T follicular helper cell (primary cell): ENCODE data around the gene AGFG2.

ENCODE experiments used
- DNase-seq: peaks from one replicate; pipeline ENCODE4 v3.0.0-alpha.2; 2020; ENCODE audit warnings: low read depth

AGFG2 gene

DNA sequence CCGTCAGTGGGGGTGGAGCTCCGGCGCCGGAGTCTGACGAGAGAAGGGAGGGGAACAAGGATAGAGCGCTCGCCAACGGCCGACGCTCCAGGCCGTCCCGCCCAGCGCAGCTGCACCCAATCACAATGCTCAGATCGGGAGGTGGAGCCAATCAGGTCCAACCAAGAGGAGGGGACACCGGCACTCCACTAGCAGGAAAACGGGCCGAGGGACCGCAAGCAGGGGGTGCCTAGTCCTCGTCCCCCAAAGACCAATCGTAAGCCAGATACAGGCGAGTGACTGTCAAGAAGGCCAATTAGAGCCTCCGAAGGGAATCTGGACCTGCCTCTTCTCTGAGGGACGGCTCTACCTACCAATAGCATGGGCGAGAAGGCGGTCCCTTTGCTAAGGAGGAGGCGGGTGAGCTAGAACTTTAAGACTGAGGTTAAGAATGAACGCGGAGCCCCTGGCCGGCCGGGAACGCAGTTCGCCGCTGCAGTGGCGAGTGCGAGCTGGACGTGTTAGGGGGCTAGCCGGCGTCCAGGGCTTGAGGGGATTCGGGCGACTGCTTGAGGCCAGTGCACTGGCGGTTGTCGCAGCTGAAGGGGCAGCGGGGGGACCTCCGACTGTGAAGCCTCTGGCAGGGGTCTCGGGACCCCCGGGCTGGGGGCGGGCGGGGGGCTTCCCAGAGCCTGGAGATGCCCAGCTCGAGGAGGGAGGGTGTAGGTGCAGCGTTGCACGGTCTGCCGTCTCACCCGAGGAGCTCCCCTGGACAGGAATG, 47.4 kb downstream of the AGFG2 start, which contains the start of gene FBXO24:
FBXO24 (plus strand) TSS at position 63 of the 760 bp plus-strand sequence; CDS start at position 361, 298 bp downstream.
- DNase-seq: peak; percentile 99

DNA sequence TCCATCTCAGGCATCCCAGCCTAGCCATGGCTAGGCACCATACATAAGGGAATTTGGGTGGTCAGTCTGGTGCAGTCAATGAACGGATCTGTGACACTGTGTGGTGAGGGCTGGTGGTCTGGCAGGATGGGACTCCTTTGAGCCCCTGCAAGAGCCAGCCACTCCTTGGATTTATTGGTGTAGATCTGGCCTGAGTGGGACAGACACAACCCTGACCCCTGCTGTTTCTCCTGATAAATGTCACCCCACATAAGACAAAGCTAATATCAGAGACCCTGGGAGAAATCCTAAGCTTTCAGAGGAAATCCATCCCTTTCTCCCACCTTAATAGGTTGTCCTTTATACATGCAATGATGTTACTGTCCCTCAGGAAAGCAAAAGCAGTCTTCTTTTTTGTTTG, 49.4 kb downstream of the AGFG2 start:
- no peak for DNase-seq

DNA sequence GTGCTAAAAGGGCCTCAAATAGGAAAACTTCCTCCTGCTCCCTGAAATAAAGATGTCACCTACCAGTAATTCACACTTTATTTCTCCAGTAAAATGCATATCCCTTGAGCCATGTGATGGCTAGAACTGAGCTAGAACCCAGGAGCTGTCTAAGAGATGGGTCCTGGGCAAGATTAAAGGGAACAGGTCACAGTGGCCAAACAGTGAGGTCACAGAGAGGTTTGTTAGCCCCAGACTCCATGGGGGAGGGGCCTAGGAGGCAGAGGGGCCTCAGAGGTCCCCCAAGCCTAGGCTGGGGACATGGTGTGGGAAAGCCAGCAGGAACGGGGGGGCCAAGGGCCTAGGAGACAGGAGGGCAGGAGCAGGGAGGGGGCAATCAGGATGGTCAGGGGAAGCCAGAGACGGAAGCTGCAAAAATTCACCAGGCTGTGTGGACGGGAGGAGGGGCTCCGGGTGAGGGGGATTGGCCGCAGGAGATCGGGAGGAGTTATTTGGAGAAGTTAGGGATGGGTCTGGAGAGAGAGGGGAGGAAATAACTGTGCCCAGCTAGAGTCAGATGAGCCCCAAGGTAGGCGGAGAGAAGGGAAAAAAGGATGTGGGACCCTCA, 50.4 kb downstream of the AGFG2 start:
- DNase-seq: no peak

DNA sequence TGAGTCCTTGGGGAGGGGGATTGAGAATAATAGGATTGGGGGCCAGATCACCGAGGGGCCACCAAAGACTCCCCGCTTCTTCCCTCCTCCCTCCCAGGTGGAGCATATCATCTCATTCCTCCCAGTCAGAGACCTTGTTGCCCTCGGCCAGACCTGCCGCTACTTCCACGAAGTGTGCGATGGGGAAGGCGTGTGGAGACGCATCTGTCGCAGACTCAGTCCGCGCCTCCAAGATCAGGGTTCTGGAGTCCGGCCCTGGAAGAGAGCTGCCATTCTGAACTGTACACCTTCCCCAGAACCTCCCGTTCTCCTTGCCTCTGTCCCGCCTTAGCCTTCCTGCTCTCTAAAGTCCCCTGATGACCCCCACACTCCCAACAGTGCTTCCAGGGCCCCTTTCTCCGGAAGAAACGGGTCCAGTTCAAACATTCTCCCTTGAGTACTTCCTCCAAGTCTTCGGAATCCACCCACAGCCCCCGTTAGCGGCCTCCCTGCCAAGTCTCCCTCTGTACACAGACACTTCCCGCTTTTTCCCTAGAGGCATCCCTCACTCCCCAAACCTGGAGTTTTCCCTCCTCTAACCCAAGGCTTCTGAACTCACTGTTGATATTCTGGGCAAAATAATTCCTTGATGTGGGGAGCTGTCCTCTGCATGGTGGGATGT, 51.2 kb downstream of the AGFG2 start:
- DNase-seq: no peak

DNA sequence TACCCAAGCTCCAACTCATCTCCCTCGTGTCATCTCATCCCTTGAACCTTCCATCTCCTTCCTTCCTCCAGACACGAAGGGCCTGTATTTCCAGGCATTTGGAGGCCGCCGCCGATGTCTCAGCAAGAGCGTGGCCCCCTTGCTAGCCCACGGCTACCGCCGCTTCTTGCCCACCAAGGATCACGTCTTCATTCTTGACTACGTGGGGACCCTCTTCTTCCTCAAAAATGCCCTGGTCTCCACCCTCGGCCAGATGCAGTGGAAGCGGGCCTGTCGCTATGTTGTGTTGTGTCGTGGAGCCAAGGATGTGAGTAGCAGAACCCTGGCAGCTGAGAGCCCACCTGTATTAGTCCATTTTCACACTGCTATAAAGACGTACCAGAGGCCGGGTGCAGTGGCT, 52.6 kb downstream of the AGFG2 start:
- no peak for DNase-seq

DNA sequence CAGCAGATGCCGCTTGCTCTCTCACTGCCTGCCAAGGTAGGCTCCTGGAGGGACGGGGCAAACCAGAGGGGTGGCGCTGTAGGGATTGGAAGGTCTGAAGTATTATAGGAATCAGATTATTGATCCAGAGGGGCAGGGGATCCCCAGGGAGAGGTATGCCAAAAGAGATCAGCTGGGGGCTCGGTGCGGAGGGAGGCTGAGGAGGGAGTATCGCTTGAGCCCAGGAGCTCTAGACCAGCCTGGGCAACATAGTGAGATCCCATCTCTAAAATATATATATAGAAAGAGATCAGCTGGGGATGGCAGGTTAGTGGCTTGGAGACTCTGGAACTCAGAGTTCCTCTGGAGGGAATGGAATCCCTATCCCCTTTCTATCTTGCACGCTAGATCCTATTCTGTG, 56.2 kb downstream of the AGFG2 start:
- DNase-seq: no peak

DNA sequence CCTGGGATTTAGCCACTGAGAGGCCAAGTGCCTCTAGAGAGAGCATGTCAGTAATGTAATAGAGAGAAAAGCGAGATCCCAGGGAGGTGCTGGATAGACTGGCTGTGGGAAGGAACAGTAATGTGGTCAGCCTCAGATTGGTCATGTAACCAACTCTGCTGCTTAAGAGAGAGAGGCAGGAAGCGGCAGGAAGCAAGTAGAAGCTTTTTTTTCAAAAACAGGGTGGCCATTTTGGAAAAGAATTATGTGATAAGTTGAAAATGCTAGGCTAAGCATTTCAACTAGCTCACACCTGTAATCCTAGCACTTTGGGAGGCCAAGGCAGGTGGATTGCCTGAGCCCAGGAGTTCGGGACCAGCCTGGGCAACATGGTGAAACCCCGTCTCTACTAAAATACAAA, 59.4 kb downstream of the AGFG2 start:
- no peak for DNase-seq

DNA sequence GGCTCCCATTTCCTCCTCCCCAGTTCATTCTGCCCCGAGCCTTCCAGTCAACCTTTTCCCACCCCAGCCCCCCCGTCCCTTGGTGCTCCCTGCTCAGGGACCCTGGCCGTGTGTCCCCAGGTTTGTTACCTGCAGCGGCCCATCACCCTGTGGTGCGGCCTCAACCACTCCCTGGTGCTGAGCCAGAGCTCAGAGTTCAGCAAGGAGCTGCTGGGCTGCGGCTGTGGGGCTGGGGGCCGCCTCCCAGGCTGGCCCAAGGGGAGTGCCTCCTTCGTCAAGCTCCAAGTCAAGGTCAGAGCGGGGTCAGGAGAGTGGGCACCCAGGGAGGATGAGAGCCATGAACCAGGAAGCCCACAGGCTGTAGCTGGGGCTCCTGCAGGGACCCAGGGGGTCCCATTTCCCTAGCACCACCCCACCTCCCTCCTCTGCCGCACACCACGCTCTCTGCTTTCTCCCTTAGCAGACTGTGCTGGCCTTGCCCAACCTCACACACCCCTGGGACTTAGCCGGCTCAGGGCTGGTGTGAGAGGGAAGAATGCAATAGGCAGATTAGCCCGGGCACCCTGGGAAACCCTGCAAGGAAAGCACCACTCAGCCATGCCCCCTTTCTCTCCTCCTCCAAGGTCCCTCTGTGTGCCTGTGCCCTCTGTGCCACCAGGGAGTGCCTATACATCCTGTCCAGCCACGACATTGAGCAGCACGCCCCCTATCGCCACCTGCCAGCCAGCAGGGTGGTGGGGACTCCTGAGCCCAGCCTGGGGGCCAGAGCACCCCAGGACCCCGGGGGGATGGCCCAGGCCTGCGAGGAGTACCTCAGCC, 61.1 kb downstream of the AGFG2 start:
- DNase-seq: no peak

DNA sequence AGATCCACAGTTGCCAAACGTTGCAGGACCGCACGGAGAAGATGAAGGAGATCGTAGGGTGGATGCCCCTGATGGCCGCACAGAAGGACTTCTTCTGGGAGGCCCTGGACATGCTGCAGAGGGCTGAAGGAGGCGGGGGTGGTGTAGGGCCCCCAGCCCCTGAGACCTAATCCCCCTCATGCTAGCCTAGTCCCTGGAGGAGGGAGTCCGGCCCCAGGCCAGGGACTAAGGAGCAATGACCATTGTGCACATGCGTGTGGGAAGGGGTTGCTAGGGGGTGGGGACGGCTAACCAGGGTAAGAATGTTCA, 61.7 kb downstream of the AGFG2 start:
- no peak for DNase-seq

DNA sequence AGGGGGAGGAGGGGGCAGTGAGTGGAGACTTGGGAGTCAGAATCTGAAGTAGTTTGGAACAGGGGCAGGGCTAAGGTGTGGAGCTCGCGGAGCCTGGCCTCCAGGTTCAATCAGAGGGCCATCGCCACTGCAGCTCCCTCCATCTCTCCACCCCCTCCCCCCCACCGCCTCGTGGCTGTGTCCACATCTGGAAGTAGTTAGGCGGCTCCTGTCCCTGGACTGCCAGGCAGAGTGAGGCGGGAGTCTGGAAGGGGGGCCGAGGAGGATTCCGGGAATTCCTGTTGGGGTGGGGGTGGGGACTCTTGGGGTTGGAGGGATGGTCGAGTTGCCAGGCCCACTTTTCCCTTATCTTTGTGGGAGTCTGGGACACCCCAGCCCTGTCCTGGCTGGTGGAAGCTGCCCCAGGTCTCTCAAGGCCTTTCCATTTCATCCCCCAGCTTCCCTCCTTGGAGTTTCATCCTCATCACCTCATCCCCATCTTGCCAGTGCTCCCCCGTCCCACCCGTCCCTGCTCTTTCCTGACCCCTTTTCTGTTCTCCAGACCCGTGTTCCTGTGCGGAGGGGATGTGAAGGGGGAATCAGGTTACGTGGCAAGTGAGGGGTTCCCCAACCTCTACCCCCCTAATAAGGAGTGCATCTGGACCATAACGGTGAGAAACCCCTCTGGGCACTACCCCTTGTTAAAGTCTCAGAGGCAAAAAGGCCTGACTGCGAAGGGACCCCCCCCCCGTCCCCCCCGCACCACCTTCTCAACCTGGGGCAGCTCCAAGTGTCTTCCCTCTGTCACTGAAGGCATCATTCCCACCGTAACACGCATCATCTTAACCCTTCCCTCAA, 64.1 kb downstream of the AGFG2 start:
- no peak for DNase-seq

DNA sequence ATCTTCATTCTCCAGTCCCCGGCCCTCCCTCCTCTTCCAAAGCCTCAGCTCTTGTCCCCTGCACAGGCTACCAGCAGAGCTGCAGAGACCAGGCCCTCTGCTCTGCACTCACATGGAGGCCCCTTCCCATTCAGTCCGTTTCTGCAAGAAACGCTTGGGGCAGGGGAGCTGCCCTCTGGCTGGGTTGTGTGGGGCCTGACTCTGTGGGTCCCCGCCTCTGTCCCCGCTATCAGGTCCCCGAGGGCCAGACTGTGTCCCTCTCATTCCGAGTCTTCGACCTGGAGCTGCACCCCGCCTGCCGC, 64.7 kb downstream of the AGFG2 start:
- no peak for DNase-seq

DNA sequence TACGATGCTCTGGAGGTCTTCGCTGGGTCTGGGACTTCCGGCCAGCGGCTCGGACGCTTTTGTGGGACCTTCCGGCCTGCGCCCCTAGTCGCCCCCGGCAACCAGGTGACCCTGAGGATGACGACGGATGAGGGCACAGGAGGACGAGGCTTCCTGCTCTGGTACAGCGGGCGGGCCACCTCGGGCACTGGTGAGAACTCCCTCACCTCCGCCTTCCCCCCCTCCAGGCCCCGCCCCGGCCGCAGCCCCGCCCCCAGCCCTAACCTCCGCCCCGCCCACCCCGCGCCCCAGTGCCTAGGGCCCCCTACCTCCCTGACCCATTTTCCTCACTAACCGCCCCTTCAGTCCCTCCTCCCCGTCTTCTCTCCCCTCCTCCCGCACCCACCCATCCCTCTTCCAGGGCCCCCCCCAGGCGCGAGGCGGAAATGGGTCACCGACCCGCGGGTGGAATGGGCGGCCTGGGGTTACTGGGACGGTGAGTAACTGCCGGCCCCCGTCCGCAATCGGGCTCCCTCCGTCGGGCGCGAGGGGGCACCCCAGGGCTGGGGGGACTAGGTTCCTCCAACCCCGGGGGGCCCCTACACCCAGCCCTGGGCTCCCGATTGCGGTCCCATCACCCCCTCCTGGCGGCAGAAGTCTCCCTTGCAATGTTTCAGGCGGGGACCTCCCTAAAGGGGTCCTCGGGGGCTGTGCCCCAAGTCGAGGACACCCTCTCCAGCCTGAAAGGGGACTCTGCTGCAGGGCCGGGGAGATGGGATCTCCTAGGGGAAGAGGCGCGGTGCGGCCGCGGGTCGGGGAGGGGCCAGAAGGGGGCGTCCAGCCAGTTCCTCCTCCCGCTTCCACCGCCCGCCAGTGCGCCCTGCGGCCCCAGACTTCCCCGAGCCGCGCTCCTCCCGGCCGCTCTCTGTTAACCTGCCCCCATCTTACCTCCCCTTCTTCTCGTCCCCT, 65.3 kb downstream of the AGFG2 start:
- peak; percentile 58 for DNase-seq

DNA sequence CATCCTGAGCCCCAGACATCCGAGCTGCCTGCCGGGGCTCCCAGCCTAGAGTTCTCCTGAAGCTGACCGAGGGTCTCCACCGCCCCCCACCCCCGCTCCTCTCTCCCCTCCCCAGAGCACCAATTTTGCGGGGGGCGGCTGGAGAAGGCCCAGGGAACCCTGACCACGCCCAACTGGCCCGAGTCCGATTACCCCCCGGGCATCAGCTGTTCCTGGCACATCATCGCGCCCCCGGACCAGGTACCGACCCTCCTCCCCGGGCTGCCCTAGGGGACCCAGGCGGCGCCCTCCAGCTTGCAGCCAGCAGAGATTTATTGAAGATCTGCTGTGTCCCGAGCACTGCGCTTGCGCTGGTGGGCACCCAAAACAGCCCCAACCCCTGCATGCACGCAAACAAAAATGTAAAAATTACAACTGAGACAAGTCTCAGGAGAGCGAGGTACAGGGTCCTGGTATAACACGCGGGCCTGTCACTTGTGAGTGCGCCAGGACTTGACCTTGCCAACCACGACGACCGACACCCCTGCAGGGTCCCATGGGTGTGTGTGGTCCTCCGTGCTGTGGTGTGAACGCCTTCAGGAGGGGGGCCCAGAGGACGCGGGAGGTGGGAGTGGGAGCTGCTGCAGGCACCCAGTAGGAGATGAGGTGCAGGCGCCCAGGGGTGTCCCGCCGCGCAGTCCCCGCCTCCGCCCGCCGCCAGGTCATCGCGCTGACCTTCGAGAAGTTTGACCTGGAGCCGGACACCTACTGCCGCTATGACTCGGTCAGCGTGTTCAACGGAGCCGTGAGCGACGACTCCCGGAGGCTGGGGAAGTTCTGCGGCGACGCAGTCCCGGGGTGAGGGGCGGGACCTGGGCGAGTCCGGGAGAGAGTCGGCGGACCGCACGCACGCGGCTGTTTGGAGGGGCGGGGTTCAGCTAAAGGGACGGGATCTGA, 66.2 kb downstream of the AGFG2 start:
- DNase-seq: no peak

DNA sequence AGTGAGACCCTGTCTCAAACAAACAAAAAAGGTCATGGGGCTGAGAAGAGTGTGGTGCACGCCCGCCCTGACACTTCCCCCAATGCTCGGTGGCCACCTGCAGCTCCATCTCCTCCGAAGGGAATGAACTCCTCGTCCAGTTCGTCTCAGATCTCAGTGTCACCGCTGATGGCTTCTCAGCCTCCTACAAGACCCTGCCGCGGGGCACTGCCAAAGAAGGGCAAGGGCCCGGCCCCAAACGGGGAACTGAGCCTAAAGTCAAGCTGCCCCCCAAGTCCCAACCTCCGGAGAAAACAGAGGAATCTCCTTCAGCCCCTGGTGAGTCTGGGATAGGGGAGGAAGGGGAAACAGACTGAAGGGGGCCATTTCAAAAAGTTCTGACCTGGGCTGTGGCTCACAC, 67.3 kb downstream of the AGFG2 start:
- no peak for DNase-seq

DNA sequence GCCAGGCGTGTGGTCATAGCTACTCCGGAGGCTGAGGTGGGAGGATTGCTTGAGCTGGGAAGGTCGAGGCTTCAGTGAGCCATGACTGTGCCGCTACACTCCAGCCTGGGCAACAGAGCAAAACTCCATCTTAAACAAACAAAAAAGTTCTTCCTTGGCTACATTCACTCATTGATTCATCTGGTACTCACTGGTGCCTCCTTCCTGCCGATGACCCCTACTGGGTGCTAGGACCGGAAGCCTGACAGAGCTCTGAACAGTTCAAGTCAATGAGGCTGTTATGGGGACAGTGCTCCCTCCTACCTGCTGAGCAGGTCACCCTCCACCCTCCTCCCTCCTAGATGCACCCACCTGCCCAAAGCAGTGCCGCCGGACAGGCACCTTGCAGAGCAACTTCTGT, 68.1 kb downstream of the AGFG2 start:
- no peak for DNase-seq

DNA sequence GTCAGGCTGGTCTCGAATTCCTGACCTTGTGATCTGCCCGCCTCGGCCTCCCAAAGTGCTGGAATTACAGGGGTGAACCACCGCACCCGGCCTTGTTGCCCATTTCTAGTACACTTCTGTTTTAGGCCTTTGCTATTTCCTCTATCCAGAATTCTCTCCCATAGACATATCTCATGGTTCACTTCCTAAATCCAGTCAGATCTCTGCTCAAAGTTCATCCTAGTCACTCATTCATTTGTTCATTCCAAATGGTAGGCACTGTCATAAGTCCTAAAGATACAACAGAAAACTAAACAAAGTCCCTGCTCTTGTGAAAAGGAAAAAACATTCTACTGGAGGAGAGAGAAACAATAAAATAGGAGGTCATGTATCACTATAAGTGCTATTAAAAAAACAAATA, 71.0 kb downstream of the AGFG2 start:
- no peak for DNase-seq

DNA sequence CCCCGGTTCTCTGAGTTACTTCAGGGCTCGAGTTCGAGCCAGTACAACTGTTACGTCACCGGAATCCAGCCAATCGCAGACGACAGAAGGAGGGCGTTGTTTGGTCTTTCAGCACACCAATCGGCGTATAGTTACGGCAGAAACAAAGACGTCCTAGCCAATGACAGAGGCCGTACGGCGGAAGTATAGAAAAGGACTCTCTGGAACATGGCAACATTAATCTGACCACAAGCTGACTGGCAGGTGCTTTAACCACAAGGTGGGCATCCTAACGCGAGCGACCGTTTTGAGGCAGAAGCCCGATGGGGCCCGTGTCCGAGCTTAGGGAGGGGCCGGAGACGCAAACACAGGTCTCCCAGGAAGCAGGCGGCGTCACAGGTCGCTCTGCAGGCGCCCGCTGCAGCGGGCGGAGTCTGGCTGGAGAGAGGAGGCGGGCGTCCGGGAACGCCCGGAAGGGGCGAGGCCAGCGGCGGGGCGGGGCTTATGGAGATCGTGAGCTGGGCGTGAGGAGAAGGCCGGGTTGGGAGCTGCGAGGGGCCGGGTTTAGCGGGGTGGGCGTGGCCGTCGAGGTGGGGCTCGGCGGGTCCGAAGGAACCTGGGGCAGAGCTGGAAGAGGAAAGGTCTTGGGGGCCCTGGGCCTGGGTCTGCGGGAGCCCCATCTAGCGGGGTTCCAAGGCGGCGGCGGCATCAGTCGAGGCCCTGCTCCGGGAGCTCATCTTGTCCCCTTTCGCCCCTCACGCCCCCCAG, 73.2 kb downstream of the AGFG2 start, which contains the start of gene MOSPD3:
MOSPD3 (plus strand) TSS at position 558 of the 747 bp plus-strand sequence. CDS start 252 bp downstream, outside the sequence.
- peak; percentile 96 for DNase-seq

DNA sequence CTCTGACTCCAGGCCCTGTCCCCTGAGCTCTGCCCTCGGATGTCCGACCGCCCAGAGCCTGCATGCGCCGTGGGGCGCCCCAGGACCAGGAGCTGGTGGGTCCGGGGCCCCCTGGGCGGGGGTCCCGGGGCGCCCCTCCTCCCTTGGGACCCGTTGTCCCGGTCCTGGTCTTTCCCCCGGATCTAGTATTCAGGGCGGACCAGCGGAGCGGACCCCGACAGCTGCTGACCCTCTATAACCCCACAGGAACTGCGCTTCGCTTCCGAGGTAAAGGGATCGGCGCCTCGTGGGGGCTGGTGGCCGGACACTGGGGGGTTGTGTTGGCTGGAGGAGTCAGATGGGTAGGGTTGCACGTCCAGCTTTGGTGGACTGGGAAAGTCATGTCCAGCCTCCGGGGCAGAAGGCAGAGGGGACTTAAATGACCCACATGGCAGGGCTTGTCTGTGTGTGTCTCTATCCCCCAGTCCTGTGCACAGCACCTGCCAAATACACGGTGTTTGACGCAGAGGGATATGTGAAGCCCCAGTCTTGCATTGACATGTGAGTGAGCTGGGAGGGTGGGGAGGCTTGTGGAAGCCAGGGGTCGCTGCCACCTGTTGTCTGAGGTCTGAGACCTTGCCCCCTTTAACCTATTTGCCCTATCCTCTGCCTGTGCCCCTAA, 73.9 kb downstream of the AGFG2 start:
- no peak for DNase-seq
